Measurements from ENCODE around the gene ATRX. TPM values are rescaled to one million over a fixed set of nuclear protein-coding genes. Genes with fewer than 3 reads are reported as not detected.
"Not testable (repeated sequence)": the region's sequence is repeated elsewhere in the genome, so short reads cannot be mapped to it uniquely, and the experiment has no call there.

The ATRX gene
- total and polyA plus RNA-seq, 2 donors = 19.2 to 40.7 TPM

GRCh38 chrX:77622233-77622632, 163.8 kb downstream of the ATRX start:
- DNase-seq (ENCODE audit: low read depth in 6 of 9, low spot score in 9 of 9) = no peak
- H3K27me3 ChIP-seq (ENCODE audit: control insufficient read depth in 2 of 2, insufficient read depth in 1 of 2, low read length in 1 of 2) = no peaks in the 10 kb centered on the region
- peaks cover 0 to 3% of the 10 kb centered on the region in 2 donors for H3K36me3 ChIP-seq (ENCODE audit: control insufficient read depth in 2 of 2, insufficient read depth in 2 of 2, low read length in 1 of 2)
- no peak overlapping the region for H3K4me3 ChIP-seq (ENCODE audit: low read length in 2 of 2)
- no peaks in the 10 kb centered on the region for H3K9me3 ChIP-seq (ENCODE audit: control insufficient read depth in 2 of 2, insufficient read depth in 1 of 2, low read length in 1 of 2)
- H3K4me1 ChIP-seq (ENCODE audit: control insufficient read depth in 2 of 2, insufficient read depth in 2 of 2, low read length in 2 of 2) = no peaks in the 10 kb centered on the region
- H3K27ac ChIP-seq (ENCODE audit: low read depth in 1 of 2, low read length in 1 of 2) = no peak overlapping the region
- WGBS = 98% methylated on average over 3 of the region's 3 CpGs

- DNase-seq (ENCODE audit: low read depth in 6 of 9, low spot score in 9 of 9); H3K9me3 ChIP-seq (ENCODE audit: control insufficient read depth in 2 of 2, insufficient read depth in 1 of 2, low read length in 1 of 2); H3K36me3 ChIP-seq (ENCODE audit: control insufficient read depth in 2 of 2, insufficient read depth in 2 of 2, low read length in 1 of 2); H3K4me3 ChIP-seq (ENCODE audit: low read length in 2 of 2); H3K27me3 ChIP-seq (ENCODE audit: control insufficient read depth in 2 of 2, insufficient read depth in 1 of 2, low read length in 1 of 2); H3K27ac ChIP-seq (ENCODE audit: low read depth in 1 of 2, low read length in 1 of 2); H3K4me1 ChIP-seq (ENCODE audit: control insufficient read depth in 2 of 2, insufficient read depth in 2 of 2, low read length in 2 of 2): not testable (repeated sequence)
- WGBS = 98% methylated on average over 5 of the region's 5 CpGs
Measured at GRCh38 chrX:77621453-77621852, 164.6 kb downstream of the ATRX start.

GRCh38 chrX:77617206-77617605, 168.8 kb downstream of the ATRX start:
- Histone ChIP-seq H3K36me3 (ENCODE audit: control insufficient read depth in 2 of 2, insufficient read depth in 2 of 2, low read length in 1 of 2) (peaks cover 0 to 4% of the 10 kb centered on the region in 2 donors), H3K27me3 (ENCODE audit: control insufficient read depth in 2 of 2, insufficient read depth in 1 of 2, low read length in 1 of 2) (no peaks in the 10 kb centered on the region), H3K4me1 (ENCODE audit: control insufficient read depth in 2 of 2, insufficient read depth in 2 of 2, low read length in 2 of 2) (no peaks in the 10 kb centered on the region), H3K27ac (ENCODE audit: low read depth in 1 of 2, low read length in 1 of 2) (no peak overlapping the region), H3K9me3 (ENCODE audit: control insufficient read depth in 2 of 2, insufficient read depth in 1 of 2, low read length in 1 of 2) (no peaks in the 10 kb centered on the region), H3K4me3 (ENCODE audit: low read length in 2 of 2) (no peak overlapping the region)
- DNase-seq (ENCODE audit: low read depth in 6 of 9, low spot score in 9 of 9) = no peak
- WGBS = 97% methylated on average over 1 of the region's 1 CpG

- H3K27ac ChIP-seq (ENCODE audit: low read depth in 1 of 2, low read length in 1 of 2) = no peak overlapping the region
- H3K4me3 ChIP-seq (ENCODE audit: low read length in 2 of 2) = no peak overlapping the region
- H3K9me3 ChIP-seq (ENCODE audit: control insufficient read depth in 2 of 2, insufficient read depth in 1 of 2, low read length in 1 of 2) = no peaks in the 10 kb centered on the region
- no peaks in the 10 kb centered on the region for H3K27me3 ChIP-seq (ENCODE audit: control insufficient read depth in 2 of 2, insufficient read depth in 1 of 2, low read length in 1 of 2)
- WGBS = 99% methylated on average over 2 of the region's 2 CpGs
- DNase-seq (ENCODE audit: low read depth in 6 of 9, low spot score in 9 of 9) = no peak
- H3K4me1 ChIP-seq (ENCODE audit: control insufficient read depth in 2 of 2, insufficient read depth in 2 of 2, low read length in 2 of 2) = no peaks in the 10 kb centered on the region
- H3K36me3 ChIP-seq (ENCODE audit: control insufficient read depth in 2 of 2, insufficient read depth in 2 of 2, low read length in 1 of 2) = peaks cover 0 to 6% of the 10 kb centered on the region in 2 donors
Measured at GRCh38 chrX:77603635-77604336, 182.2 kb downstream of the ATRX start.

- WGBS = 93% methylated on average over 1 of the region's 1 CpG
- H3K27me3 ChIP-seq (ENCODE audit: control insufficient read depth in 2 of 2, insufficient read depth in 1 of 2, low read length in 1 of 2) = no peaks in the 10 kb centered on the region
- H3K4me1 ChIP-seq (ENCODE audit: control insufficient read depth in 2 of 2, insufficient read depth in 2 of 2, low read length in 2 of 2) = no peaks in the 10 kb centered on the region
- no peaks in the 10 kb centered on the region for H3K9me3 ChIP-seq (ENCODE audit: control insufficient read depth in 2 of 2, insufficient read depth in 1 of 2, low read length in 1 of 2)
- H3K4me3 ChIP-seq (ENCODE audit: low read length in 2 of 2) = no peak overlapping the region
- peaks cover 3 to 11% of the 10 kb centered on the region in 2 donors for H3K36me3 ChIP-seq (ENCODE audit: control insufficient read depth in 2 of 2, insufficient read depth in 2 of 2, low read length in 1 of 2)
- H3K27ac ChIP-seq (ENCODE audit: low read depth in 1 of 2, low read length in 1 of 2) = no peak overlapping the region
- no peak for DNase-seq (ENCODE audit: low read depth in 6 of 9, low spot score in 9 of 9)
Measured at GRCh38 chrX:77597511-77597910, 188.5 kb downstream of the ATRX start.

GRCh38 chrX:77597090-77597489, 188.9 kb downstream of the ATRX start:
- WGBS = 95% methylated on average over 1 of the region's 1 CpG
- no peaks in the 10 kb centered on the region for H3K4me1 ChIP-seq (ENCODE audit: control insufficient read depth in 2 of 2, insufficient read depth in 2 of 2, low read length in 2 of 2)
- H3K27ac ChIP-seq (ENCODE audit: low read depth in 1 of 2, low read length in 1 of 2) = no peak overlapping the region
- H3K27me3 ChIP-seq (ENCODE audit: control insufficient read depth in 2 of 2, insufficient read depth in 1 of 2, low read length in 1 of 2) = no peaks in the 10 kb centered on the region
- no peak for DNase-seq (ENCODE audit: low read depth in 6 of 9, low spot score in 9 of 9)
- no peak overlapping the region for H3K4me3 ChIP-seq (ENCODE audit: low read length in 2 of 2)
- H3K36me3 ChIP-seq (ENCODE audit: control insufficient read depth in 2 of 2, insufficient read depth in 2 of 2, low read length in 1 of 2) = peaks cover 3 to 11% of the 10 kb centered on the region in 2 donors
- no peaks in the 10 kb centered on the region for H3K9me3 ChIP-seq (ENCODE audit: control insufficient read depth in 2 of 2, insufficient read depth in 1 of 2, low read length in 1 of 2)

- H3K27me3 ChIP-seq (ENCODE audit: control insufficient read depth in 2 of 2, insufficient read depth in 1 of 2, low read length in 1 of 2) = no peaks in the 10 kb centered on the region
- no peaks in the 10 kb centered on the region for H3K4me1 ChIP-seq (ENCODE audit: control insufficient read depth in 2 of 2, insufficient read depth in 2 of 2, low read length in 2 of 2)
- H3K36me3 ChIP-seq (ENCODE audit: control insufficient read depth in 2 of 2, insufficient read depth in 2 of 2, low read length in 1 of 2) = peaks cover 3 to 11% of the 10 kb centered on the region in 2 donors
- no peak for DNase-seq (ENCODE audit: low read depth in 6 of 9, low spot score in 9 of 9)
- H3K4me3 ChIP-seq (ENCODE audit: low read length in 2 of 2) = no peak overlapping the region
- WGBS = 96% methylated on average over 4 of the region's 4 CpGs
- H3K9me3 ChIP-seq (ENCODE audit: control insufficient read depth in 2 of 2, insufficient read depth in 1 of 2, low read length in 1 of 2) = no peaks in the 10 kb centered on the region
- no peak overlapping the region for H3K27ac ChIP-seq (ENCODE audit: low read depth in 1 of 2, low read length in 1 of 2)
Measured at GRCh38 chrX:77595848-77596247, 190.2 kb downstream of the ATRX start.

GRCh38 chrX:77572322-77572721, 213.7 kb downstream of the ATRX start:
- WGBS = 96% methylated on average over 3 of the region's 3 CpGs
- H3K4me1 ChIP-seq (ENCODE audit: control insufficient read depth in 2 of 2, insufficient read depth in 2 of 2, low read length in 2 of 2) = no peaks in the 10 kb centered on the region
- no peak for DNase-seq (ENCODE audit: low read depth in 6 of 9, low spot score in 9 of 9)

GRCh38 chrX:77565278-77565677, 220.7 kb downstream of the ATRX start:
- no peaks in the 10 kb centered on the region for H3K4me1 ChIP-seq (ENCODE audit: control insufficient read depth in 2 of 2, insufficient read depth in 2 of 2, low read length in 2 of 2)
- H3K27ac ChIP-seq (ENCODE audit: low read depth in 1 of 2, low read length in 1 of 2) = no peak overlapping the region
- no peak for DNase-seq (ENCODE audit: low read depth in 6 of 9, low spot score in 9 of 9)
- no peaks in the 10 kb centered on the region for H3K27me3 ChIP-seq (ENCODE audit: control insufficient read depth in 2 of 2, insufficient read depth in 1 of 2, low read length in 1 of 2)
- no peaks in the 10 kb centered on the region for H3K9me3 ChIP-seq (ENCODE audit: control insufficient read depth in 2 of 2, insufficient read depth in 1 of 2, low read length in 1 of 2)
- H3K4me3 ChIP-seq (ENCODE audit: low read length in 2 of 2) = no peak overlapping the region
- H3K36me3 ChIP-seq (ENCODE audit: control insufficient read depth in 2 of 2, insufficient read depth in 2 of 2, low read length in 1 of 2) = peaks cover 0 to 4% of the 10 kb centered on the region in 2 donors
- WGBS = 99% methylated on average over 2 of the region's 2 CpGs

More at GRCh38 chrX:77572322-77572721, 213.7 kb downstream of the ATRX start:
- H3K36me3 ChIP-seq (ENCODE audit: control insufficient read depth in 2 of 2, insufficient read depth in 2 of 2, low read length in 1 of 2) = peaks cover 0 to 2% of the 10 kb centered on the region in 2 donors
- H3K27ac ChIP-seq (ENCODE audit: low read depth in 1 of 2, low read length in 1 of 2) = no peak overlapping the region
- H3K9me3 ChIP-seq (ENCODE audit: control insufficient read depth in 2 of 2, insufficient read depth in 1 of 2, low read length in 1 of 2) = no peaks in the 10 kb centered on the region
- H3K4me3 ChIP-seq (ENCODE audit: low read length in 2 of 2) = no peak overlapping the region
- H3K27me3 ChIP-seq (ENCODE audit: control insufficient read depth in 2 of 2, insufficient read depth in 1 of 2, low read length in 1 of 2) = no peaks in the 10 kb centered on the region
